GM21737 (cell line): Measurements from ENCODE around the gene LTA.

ENCODE experiments used
- ATAC-seq: cut with Tn5 transposase; IDR thresholded peaks from one replicate; pipeline ENCODE4 v1.9.1; 2021; ENCODE audit warnings: mild to moderate bottlenecking, moderate library complexity; ENCODE audit not compliant: unreplicated experiment

Gene LTA

GRCh38 chr6:31568537-31568961, 3.5 kb upstream of the LTA start:
- peak; percentile 53 for ATAC-seq

- no peak for ATAC-seq
Measured at GRCh38 chr6:31569861-31570536, 2.1 kb upstream of the LTA start.

GRCh38 chr6:31573239-31574105, 1.4 kb downstream of the LTA start:
- ATAC-seq = no peak

GRCh38 chr6:31574106-31575061, 2.3 kb downstream of the LTA start:
- no peak for ATAC-seq

GRCh38 chr6:31575335-31575901, 3.3 kb downstream of the LTA start, which contains the start of gene TNF:
TSS of gene TNF (plus strand) at chr6:31575565. CDS start at chr6:31575742, 177 bp downstream.
- ATAC-seq = no peak

GRCh38 chr6:31575952-31576685, 4.0 kb downstream of the LTA start:
- ATAC-seq = no peak

GRCh38 chr6:31576897-31577578, 4.9 kb downstream of the LTA start:
- ATAC-seq = no peak

GRCh38 chr6:31577579-31577966, 5.5 kb downstream of the LTA start:
- ATAC-seq = no peak

GRCh38 chr6:31578184-31579118, 6.4 kb downstream of the LTA start:
- ATAC-seq = no peak

GRCh38 chr6:31579119-31579505, 7.0 kb downstream of the LTA start:
- ATAC-seq = no peak

GRCh38 chr6:31579546-31580437, 7.7 kb downstream of the LTA start:
- no peak for ATAC-seq

GRCh38 chr6:31580438-31580740, 8.3 kb downstream of the LTA start:
- no peak for ATAC-seq

GRCh38 chr6:31580807-31581433, 8.8 kb downstream of the LTA start:
- peak; percentile 54 for ATAC-seq

- ATAC-seq = no peak
Measured at GRCh38 chr6:31581434-31582229, 9.5 kb downstream of the LTA start.

- ATAC-seq = no peak
Measured at GRCh38 chr6:31582230-31582643, 10.1 kb downstream of the LTA start, which contains the start of gene LTB. TSS of gene LTB (minus strand) at chr6:31582424. CDS start at chr6:31582417, 7 bp downstream.

- no peak for ATAC-seq
Measured at GRCh38 chr6:31585491-31585890, 13.4 kb downstream of the LTA start.
